G401.6 (cell line): ENCODE results near the gene TRIM72.
"Not testable (repeated sequence)": the region's sequence is repeated elsewhere in the genome, so short reads cannot be mapped to it uniquely, and the experiment has no call there.

Source experiments
- FAIRE-seq: peaks from 2 replicates; lab custom pipeline; 2012; peaks lifted over from hg19 to GRCh38; lab: Jason Lieb, UNC

Gene TRIM72

DNA sequence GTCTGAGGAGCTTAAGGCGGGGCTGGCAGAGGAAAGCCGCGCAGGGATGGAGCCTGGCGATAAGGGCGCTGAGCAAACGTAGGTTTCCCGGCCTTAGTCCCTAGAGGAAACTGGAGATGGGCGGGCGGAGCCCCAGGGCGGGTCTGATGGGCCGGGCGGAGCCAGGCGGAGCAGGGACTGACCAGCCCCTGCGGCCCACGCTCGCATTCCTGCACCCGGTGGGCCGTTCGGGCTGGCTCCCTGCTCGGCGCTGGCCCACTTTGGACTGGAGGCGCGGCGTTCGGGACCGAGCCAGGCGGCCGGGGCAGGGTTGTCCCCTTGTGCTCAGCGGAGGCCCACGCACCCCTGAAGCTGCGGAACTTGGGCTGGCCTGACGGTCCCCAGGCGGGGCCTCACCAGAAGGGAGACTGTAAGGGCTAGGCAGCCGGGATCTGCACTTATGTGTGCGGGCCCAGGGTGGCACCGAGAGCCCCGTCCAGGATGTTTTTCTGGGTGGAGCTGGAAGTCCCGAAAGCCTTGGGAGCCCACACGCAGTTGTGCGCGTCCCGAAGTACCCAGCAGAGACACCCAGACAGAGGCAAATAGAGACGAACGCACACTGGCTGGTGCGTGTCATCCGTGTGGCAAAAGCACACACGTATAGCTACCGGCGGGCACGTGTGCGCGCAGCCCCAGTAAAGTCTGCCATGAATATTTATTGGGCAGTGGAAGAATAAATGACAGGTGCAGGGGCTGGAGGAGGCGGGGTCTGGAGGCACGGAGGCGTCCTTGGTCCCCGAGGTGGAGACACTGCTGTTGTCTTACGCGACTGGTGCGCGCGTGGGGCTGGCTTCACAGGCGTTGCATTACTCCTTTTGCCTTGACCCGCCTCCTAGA, 1.6 kb downstream of the TRIM72 start:
- FAIRE-seq = no peak

GRCh38 chr16:31216422-31217135, 2.7 kb downstream of the TRIM72 start, which contains the start of gene PYDC1:
PYDC1 (minus strand) TSS chr16:31217135; CDS start chr16:31217028, 107 bp downstream.
- no peak for FAIRE-seq

DNA sequence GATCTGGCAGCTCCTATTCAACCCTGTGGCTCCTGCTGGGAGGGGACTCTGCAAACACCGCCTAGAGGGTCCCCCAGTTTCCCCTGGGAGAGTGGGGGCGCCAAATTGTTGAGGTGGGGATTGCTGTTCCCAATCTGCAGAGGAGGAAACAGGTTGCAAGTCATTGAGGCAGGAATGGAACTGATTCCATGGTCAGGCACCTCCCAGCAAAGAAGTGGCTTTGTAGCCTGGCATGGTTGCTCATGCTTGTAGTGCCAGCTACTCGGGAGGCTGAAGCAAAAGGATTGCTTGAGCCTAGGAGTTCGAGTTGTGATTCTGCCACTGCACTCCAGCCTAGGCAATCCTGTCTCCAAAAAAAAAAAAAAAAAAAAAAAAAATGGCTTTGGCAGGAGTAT, 3.2 kb downstream of the TRIM72 start:
- FAIRE-seq = no peak

DNA sequence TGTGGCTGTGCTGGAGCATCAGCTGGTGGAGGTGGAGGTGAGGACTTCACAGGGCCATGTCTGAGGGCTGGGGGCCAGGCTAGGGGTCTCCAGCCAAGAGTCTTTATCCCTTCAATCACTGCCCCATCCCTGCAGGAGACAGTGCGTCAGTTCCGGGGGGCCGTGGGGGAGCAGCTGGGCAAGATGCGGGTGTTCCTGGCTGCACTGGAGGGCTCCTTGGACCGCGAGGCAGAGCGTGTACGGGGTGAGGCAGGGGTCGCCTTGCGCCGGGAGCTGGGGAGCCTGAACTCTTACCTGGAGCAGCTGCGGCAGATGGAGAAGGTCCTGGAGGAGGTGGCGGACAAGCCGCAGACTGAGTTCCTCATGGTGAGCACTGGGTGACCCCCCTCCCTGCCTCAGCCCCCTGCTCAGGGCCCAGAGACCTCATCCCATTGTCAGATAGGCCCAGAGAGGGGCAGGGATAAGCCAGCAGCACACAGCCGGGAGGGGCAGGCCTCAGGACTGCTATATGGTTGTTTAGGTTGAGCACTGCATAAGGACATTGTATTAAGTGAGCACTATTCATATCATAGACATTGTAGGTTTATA, 5.3 kb downstream of the TRIM72 start:
- FAIRE-seq = no peak

- no peak for FAIRE-seq
Measured at GRCh38 chr16:31221357-31222160, 7.6 kb downstream of the TRIM72 start.

DNA sequence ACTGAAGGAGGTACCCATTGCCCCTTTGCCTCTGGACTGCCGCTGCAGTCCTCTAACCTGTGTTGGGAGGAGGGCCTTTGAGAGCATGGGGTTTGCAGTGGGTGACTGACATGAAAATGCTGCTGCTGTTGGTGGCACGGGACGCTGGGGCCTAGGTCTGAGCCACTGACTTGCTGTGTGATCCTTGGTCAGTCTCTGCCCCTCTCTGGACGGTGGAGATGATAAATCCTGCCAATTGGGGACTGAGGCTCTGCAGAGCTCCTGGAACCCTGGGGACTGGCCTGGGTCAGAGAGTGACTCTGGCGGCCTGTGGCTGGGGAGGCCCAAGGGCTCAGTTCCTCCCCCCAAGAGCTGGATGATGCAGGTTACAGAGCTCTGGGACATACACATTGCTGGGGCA, 9.1 kb downstream of the TRIM72 start:
- no peak for FAIRE-seq

- no peak for FAIRE-seq
Measured at GRCh38 chr16:31224092-31224955, 10.4 kb downstream of the TRIM72 start.

DNA sequence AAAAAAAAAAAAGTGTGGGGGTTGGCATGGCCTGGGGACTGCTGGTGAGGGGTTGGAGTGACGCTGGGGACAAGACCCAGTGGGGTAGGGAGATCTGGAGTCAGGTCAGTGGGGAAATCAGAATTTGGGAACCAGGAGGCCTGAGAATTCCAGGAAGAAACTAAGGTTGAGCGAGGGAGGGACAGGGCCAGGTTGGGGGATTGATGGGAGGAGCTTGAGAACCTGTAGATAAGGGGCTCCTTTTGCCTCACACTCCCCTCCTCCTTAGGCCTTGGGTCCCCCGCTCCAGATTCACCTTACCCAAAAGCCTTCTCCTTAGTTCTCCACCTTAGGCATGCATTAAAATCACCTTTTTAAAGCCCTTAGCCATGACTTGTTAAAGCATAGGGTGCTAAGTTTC, 11.3 kb downstream of the TRIM72 start:
- no peak for FAIRE-seq

DNA sequence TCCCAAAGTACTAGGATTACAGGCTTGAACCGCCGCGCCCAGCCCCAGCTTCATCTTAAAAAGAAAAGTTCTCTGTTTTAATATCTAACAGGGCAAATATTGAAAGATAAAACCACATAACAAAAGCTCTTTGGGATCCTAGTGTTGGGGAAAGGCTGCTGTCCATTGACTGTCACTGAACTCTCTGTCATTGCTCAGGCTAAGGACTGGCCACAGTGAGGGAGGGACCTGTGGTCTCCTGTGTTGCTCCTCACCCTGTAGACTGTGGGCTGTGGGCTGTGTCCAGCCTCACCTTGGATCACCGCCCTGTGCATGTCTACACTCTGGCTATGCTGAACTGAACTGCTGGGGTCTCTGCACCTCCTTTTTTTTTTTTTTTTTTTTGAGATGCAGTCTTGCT, 14.3 kb downstream of the TRIM72 start:
- FAIRE-seq = no peak

DNA sequence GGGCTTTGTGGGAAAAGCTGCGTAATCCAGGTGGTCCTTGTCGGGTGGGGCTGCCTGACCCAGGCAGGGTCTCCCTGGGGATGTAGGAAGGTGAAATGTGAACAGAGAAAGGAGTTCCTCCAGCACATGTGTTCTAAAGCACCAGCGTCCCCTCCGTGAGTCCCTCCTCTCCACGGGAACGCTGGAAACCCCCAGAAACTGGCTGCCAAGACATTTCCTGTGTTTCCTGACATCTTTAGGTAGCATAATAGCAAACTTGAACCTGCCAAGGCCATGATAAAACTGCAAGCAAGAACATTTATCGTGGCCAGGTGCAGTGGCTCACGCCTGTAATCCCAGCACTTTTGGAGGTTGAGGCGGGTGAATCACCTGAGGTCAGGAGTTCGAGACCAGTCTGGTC, 15.6 kb downstream of the TRIM72 start:
- no peak for FAIRE-seq

GRCh38 chr16:31238041-31238440, 24.1 kb downstream of the TRIM72 start:
- FAIRE-seq = no peak

- no peak for FAIRE-seq
Measured at GRCh38 chr16:31242206-31242605, 28.3 kb downstream of the TRIM72 start.

GRCh38 chr16:31243734-31244670, 30.1 kb downstream of the TRIM72 start:
- no peak for FAIRE-seq

DNA sequence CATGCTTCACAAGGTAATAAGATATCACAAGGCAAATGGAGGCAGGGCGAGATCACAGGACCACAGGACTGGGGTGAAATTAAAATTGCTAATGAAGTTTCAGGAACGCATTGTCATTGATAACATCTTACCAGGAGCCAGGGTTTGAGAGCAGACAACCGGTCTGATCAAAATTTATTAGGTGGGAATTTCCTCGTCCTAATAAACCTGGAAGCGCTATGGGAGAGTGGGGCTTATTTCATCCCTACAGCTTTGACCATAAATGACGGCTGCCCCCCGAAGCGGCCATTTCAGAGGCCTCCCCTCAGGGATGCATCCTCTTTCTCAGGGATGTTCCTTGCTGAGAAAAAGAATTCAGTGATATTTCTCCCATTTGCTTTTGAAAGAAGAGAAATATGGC, 31.7 kb downstream of the TRIM72 start:
- not testable (repeated sequence) for FAIRE-seq

GRCh38 chr16:31246296-31246695, 32.4 kb downstream of the TRIM72 start:
- no peak for FAIRE-seq

DNA sequence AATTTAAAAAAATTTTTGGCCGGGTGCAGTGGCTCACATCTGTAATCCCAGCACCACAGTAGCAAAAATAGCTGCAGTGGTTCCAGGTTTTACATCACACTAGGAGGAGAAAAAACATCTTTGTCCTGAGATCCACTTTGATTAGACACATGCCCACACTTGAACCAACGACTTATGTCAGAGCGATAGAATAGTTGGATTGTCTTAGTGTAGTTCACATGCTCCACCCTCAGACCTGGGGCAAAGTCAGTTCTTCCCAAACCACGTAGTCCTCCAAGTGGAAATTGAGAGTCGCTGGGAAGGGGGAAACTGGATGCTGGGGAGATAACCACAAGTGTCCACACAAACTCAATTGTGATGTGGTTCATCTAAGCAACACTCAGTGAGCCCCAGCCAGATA, 34.4 kb downstream of the TRIM72 start:
- no peak for FAIRE-seq

DNA sequence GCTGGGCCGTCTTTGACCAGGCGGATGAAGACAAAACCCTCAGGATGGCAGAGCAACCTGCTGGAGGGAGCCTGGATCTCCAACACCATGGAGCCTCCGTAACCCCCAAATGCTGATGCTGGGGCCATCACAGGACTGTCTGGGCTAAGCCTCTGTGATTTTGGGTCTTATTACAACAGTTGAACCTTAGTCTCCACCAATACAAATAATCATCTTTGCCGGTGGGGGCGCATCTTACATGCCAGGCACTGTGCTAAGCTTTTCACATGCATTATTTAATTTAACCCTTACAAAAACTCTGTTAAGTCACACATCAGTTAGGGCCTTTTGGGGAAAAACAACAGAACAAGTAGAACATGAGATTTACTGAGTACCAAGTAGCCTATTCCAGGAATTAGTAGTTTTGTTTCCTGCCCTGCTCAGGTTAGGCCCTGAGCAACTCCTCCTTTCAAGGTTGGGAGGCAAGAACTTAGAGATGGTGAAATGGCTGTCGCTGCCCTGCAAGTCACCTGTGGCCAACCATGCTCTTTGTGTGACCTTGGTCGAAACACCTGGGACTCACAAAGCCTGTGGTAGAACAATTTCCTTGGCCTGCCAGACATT, 37.0 kb downstream of the TRIM72 start:
- no peak for FAIRE-seq

- FAIRE-seq = no peak
Measured at GRCh38 chr16:31251435-31251834, 37.5 kb downstream of the TRIM72 start.

DNA sequence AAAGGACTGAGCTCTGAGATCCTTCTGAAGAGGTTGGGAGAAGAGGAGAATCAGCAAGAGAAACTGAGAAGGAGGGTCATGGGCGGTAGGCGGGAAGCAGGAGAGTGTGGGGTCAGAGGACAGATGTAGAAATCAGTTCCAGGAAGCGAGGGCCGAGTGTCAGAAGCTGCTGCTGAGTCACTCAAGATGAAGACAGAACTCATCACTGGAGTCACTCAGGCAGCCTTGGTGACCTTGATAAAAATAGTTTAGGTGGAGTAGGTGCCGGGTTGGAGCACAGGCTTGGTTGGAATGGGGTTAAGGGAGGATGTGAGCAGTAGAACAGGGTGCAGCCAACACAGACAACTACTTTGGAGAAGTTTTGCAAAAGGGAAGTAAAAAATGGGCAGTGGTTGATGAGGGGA, 39.7 kb downstream of the TRIM72 start:
- no peak for FAIRE-seq

DNA sequence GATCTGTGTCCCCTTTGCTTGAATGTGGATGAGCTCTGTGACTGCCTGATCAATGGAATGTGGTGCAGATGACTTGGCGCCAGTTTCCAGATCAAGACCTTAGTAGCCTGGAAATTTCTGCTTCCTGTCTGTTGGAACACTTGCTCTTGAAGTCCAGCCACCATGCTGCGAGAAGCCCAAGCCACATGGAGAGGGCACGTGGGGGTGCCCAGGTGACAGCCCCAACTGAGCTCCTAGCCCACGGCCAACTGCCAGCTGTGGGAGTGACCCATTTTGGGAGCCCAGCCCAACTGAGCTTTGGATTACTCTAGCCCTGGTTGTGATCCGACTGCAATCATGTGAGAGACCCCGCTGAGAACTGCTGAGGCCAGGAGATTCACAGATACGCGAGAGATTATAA, 42.5 kb downstream of the TRIM72 start:
- FAIRE-seq = no peak
